Measurements from ENCODE around the gene NAGPA. TPM values are rescaled to one million over a fixed set of nuclear protein-coding genes. Genes with fewer than 3 reads are reported as not detected.

Gene NAGPA
- total RNA-seq, 3 donors from 2014 or later (not counting 1 experiment from before 2014, with no cell fraction given), result 14.7 to 27.8 (median 23.0) TPM

- intact Hi-C loops (cut with micrococcal nuclease), result no loop called here
- Histone ChIP-seq H3K27me3 (ENCODE audit: control insufficient read depth, insufficient read depth, low read length) (no peaks in the 10 kb centered on the region), H3K9me3 (ENCODE audit: control insufficient read depth, insufficient read depth, low read length) (no peaks in the 10 kb centered on the region), H3K4me3 (ENCODE audit: low read length) (no peak overlapping the region), H3K27ac (ENCODE audit: low read length) (no peak overlapping the region), H3K36me3 (ENCODE audit: control insufficient read depth, insufficient read depth, low read length) (peaks cover 8% of the 10 kb centered on the region), H3K4me1 (ENCODE audit: control insufficient read depth, insufficient read depth, low read length) (no peaks in the 10 kb centered on the region)
- no peak for ATAC-seq
- WGBS (ENCODE audit: insufficient coverage), result 97% methylated on average over 7 of the region's 7 CpGs
- peaks cover 0 to 5% of the 10 kb centered on the region in 2 donors for H3K4me1 Mint-ChIP-seq
- no peaks in the 10 kb centered on the region for H3K27me3 Mint-ChIP-seq (ENCODE audit: low read depth in 2 of 2)
- DNase-seq, result no peak
- no peak overlapping the region for H3K27ac Mint-ChIP-seq
- no peaks in the 10 kb centered on the region for H3K36me3 Mint-ChIP-seq
- no peaks in the 10 kb centered on the region for H3K9me3 Mint-ChIP-seq
- no peak for TF ChIP-seq CTCF (IDR thresholded peaks at IDR 0.05)
- no peak overlapping the region for H3K4me3 Mint-ChIP-seq
Observed at GRCh38 chr16:5027086-5027485, 6.6 kb downstream of the NAGPA start.

GRCh38 chr16:5026664-5027063, 7.1 kb downstream of the NAGPA start:
- Histone ChIP-seq H3K9me3 (ENCODE audit: control insufficient read depth, insufficient read depth, low read length) (no peaks in the 10 kb centered on the region), H3K4me1 (ENCODE audit: control insufficient read depth, insufficient read depth, low read length) (no peaks in the 10 kb centered on the region), H3K27ac (ENCODE audit: low read length) (no peak overlapping the region), H3K4me3 (ENCODE audit: low read length) (no peak overlapping the region), H3K27me3 (ENCODE audit: control insufficient read depth, insufficient read depth, low read length) (no peaks in the 10 kb centered on the region), H3K36me3 (ENCODE audit: control insufficient read depth, insufficient read depth, low read length) (peaks cover 8% of the 10 kb centered on the region)
- no peaks in the 10 kb centered on the region for H3K9me3 Mint-ChIP-seq
- intact Hi-C loops (cut with micrococcal nuclease), result no loop called here
- WGBS (ENCODE audit: insufficient coverage), result 94% methylated on average over 8 of the region's 8 CpGs
- TF ChIP-seq CTCF (IDR thresholded peaks at IDR 0.05), result no peak
- ATAC-seq (no peak), DNase-seq (no peak)
- no peaks in the 10 kb centered on the region for H3K36me3 Mint-ChIP-seq
- H3K27me3 Mint-ChIP-seq (ENCODE audit: low read depth in 2 of 2), result no peaks in the 10 kb centered on the region
- peaks cover 0 to 1% of the 10 kb centered on the region in 2 donors for H3K4me1 Mint-ChIP-seq
- H3K27ac Mint-ChIP-seq, result no peak overlapping the region
- no peak overlapping the region for H3K4me3 Mint-ChIP-seq

GRCh38 chr16:5025171-5025632, 8.5 kb downstream of the NAGPA start:
- 78% methylated on average over 17 of the region's 17 CpGs for WGBS (ENCODE audit: insufficient coverage)
- peaks cover 8% of the 10 kb centered on the region for H3K36me3 ChIP-seq (ENCODE audit: control insufficient read depth, insufficient read depth, low read length)
- no peak overlapping the region for H3K27ac Mint-ChIP-seq
- no peak overlapping the region for H3K4me3 ChIP-seq (ENCODE audit: low read length)
- H3K36me3 Mint-ChIP-seq, result no peaks in the 10 kb centered on the region
- no peaks in the 10 kb centered on the region for H3K27me3 ChIP-seq (ENCODE audit: control insufficient read depth, insufficient read depth, low read length)
- intact Hi-C loops (cut with micrococcal nuclease), result no loop called here
- H3K27ac ChIP-seq (ENCODE audit: low read length), result no peak overlapping the region
- no peaks in the 10 kb centered on the region for H3K9me3 ChIP-seq (ENCODE audit: control insufficient read depth, insufficient read depth, low read length)
- no peaks in the 10 kb centered on the region for H3K9me3 Mint-ChIP-seq
- no peak for TF ChIP-seq CTCF (IDR thresholded peaks at IDR 0.05)
- H3K4me1 Mint-ChIP-seq, result no peaks in the 10 kb centered on the region
- no peaks in the 10 kb centered on the region for H3K27me3 Mint-ChIP-seq (ENCODE audit: low read depth in 2 of 2)
- no peak for ATAC-seq
- DNase-seq, result no peak
- H3K4me1 ChIP-seq (ENCODE audit: control insufficient read depth, insufficient read depth, low read length), result no peaks in the 10 kb centered on the region
- H3K4me3 Mint-ChIP-seq, result no peak overlapping the region

GRCh38 chr16:5024632-5025031, 9.1 kb downstream of the NAGPA start:
- no peak overlapping the region for H3K27ac Mint-ChIP-seq
- Histone ChIP-seq H3K36me3 (ENCODE audit: control insufficient read depth, insufficient read depth, low read length) (peaks cover 8% of the 10 kb centered on the region), H3K4me1 (ENCODE audit: control insufficient read depth, insufficient read depth, low read length) (no peaks in the 10 kb centered on the region), H3K27me3 (ENCODE audit: control insufficient read depth, insufficient read depth, low read length) (no peaks in the 10 kb centered on the region), H3K4me3 (ENCODE audit: low read length) (no peak overlapping the region), H3K9me3 (ENCODE audit: control insufficient read depth, insufficient read depth, low read length) (no peaks in the 10 kb centered on the region), H3K27ac (ENCODE audit: low read length) (no peak overlapping the region)
- DNase-seq (no peak), ATAC-seq (no peak)
- no peaks in the 10 kb centered on the region for H3K9me3 Mint-ChIP-seq
- 86% methylated on average over 4 of the region's 4 CpGs for WGBS (ENCODE audit: insufficient coverage)
- H3K4me1 Mint-ChIP-seq, result no peaks in the 10 kb centered on the region
- no peak for TF ChIP-seq CTCF (IDR thresholded peaks at IDR 0.05)
- no peaks in the 10 kb centered on the region for H3K27me3 Mint-ChIP-seq (ENCODE audit: low read depth in 2 of 2)
- H3K36me3 Mint-ChIP-seq, result no peaks in the 10 kb centered on the region
- H3K4me3 Mint-ChIP-seq, result no peak overlapping the region
- intact Hi-C loops (cut with micrococcal nuclease), result no loop called here
